ENCODE data around the gene SNPH. TPM values are rescaled to one million over a fixed set of nuclear protein-coding genes. Genes with fewer than 3 reads are reported as not detected.

The SNPH gene
- total and polyA plus RNA-seq, 2 of the 8 experiments (the other 6 are each of a cell fraction or from before 2014, with no cell fraction given), result 0.98 to 4.9 TPM

DNA sequence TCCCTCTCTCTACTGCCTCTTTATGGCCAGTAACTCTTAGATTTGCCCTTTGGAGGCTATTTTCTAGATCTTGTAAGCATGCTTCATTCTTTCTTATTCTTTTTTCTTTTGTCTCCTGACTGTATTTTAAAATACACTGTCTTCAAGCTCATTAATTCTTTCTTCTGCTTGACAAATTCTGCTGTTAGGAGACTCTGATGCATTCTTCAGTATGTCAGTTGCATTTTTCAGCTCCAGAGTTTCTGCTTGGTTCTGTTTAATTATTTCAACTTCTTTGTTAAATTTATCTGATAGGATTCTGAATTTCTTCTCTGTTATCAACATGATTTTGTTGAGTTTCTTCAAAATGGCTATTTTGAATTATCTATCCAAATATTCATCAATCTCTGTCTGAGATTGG, 87.9 kb downstream of the SNPH start:
- FAIRE-seq, result no peak
- no peak overlapping the region for H2BK20ac ChIP-seq (ENCODE audit: low read length)
- H3K27me3 ChIP-seq (replicated peaks in 1 of 4; ENCODE audit: control insufficient read depth in 3 of 4, extremely low read depth in 1 of 4, insufficient read depth in 3 of 4, low read length in 3 of 4), result no peaks in the 10 kb centered on the region
- H2BK120ac ChIP-seq (replicated peaks; ENCODE audit: low read depth, low read length), result no peak overlapping the region
- H3K9me3 ChIP-seq (ENCODE audit: insufficient read depth in 2 of 2, low read depth in 1 of 2, low read length in 1 of 2), result no peaks in the 10 kb centered on the region
- TF ChIP-seq, protein P1, sequence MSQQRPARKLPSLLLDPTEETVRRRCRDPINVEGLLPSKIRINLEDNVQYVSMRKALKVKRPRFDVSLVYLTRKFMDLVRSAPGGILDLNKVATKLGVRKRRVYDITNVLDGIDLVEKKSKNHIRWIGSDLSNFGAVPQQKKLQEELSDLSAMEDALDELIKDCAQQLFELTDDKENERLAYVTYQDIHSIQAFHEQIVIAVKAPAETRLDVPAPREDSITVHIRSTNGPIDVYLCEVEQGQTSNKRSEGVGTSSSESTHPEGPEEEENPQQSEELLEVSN (IDR thresholded peaks at IDR 0.05), result no peak
- no peak for TF ChIP-seq CBX8 (IDR thresholded peaks at IDR 0.05; ENCODE audit: borderline replicate concordance, low read depth, low read length)
- no peak for TF ChIP-seq BRCA1 (IDR thresholded peaks at IDR 0.05; ENCODE audit: low read depth, low read length)
- no peak for TF ChIP-seq CTBP2 (IDR thresholded peaks at IDR 0.05; ENCODE audit: borderline replicate concordance, insufficient read depth, insufficient read length, low read length)
- TF ChIP-seq TCF12 (IDR thresholded peaks at IDR 0.05; ENCODE audit: low read depth, low read length), result no peak
- no peak for TF ChIP-seq GABPA (IDR thresholded peaks at IDR 0.05; ENCODE audit: borderline replicate concordance, insufficient read depth, low read length)
- no peak for TF ChIP-seq TBP (IDR thresholded peaks at IDR 0.05; ENCODE audit: low read depth, low read length)
- no peak overlapping the region for H3K27ac ChIP-seq (ENCODE audit: low read depth, low read length)
- H2AK5ac ChIP-seq (ENCODE audit: low read depth, low read length), result no peak overlapping the region
- H3K56ac ChIP-seq (replicated peaks; ENCODE audit: insufficient read length, low read depth, low read length), result no peak overlapping the region
- H4K20me1 ChIP-seq (replicated peaks in 1 of 2; ENCODE audit: control insufficient read depth in 1 of 2, insufficient read depth in 2 of 2, low read length in 2 of 2), result peaks cover 0 to 2% of the 10 kb centered on the region in 2 experiments
- H3K23ac ChIP-seq (ENCODE audit: insufficient read length), result no peak overlapping the region
- H2BK15ac ChIP-seq (ENCODE audit: low read length), result no peak overlapping the region
- H3K4me1 ChIP-seq (replicated peaks in 1 of 4; ENCODE audit: control insufficient read depth in 3 of 4, insufficient read depth in 4 of 4, low read length in 3 of 4), result no peaks in the 10 kb centered on the region
- no peak overlapping the region for H4K5ac ChIP-seq (ENCODE audit: insufficient read length, low read depth, low read length)
- H4K91ac ChIP-seq (replicated peaks; ENCODE audit: insufficient read length, low read length), result no peak overlapping the region
- no peak for DNase-seq (ENCODE audit: low read depth in 1 of 2, low spot score in 2 of 2)
- ChIA-PET CTCF (ENCODE audit: partially characterized antibody) (interaction anchor here (0.6 to 0.9 kb wide), 2 partner anchors 9 to 179 kb away, joined by 3 to 4 read pairs; no protein-coding TSS in a partner anchor), POLR2A (ENCODE audit: partially characterized antibody) (interaction anchor here (1.4 to 1.7 kb wide), 3 partner anchors 10 to 29 kb away, joined by 3 to 6 read pairs (median 6); no protein-coding TSS in a partner anchor)
- H2BK5ac ChIP-seq (ENCODE audit: low read depth, low read length), result no peak overlapping the region
- H3K4me2 ChIP-seq (ENCODE audit: insufficient read depth in 1 of 2, low read depth in 2 of 2, low read length in 2 of 2), result no peak overlapping the region
- H3K18ac ChIP-seq (ENCODE audit: extremely low read depth, low read length), result no peak overlapping the region
- no peak overlapping the region for H3K4me3 ChIP-seq (ENCODE audit: extremely low read depth in 1 of 4, insufficient read depth in 2 of 4, low read depth in 3 of 4, low read length in 4 of 4)
- H3K79me2 ChIP-seq (ENCODE audit: control insufficient read depth in 1 of 2, insufficient read depth in 2 of 2, low read length in 2 of 2), result no peaks in the 10 kb centered on the region
- H3K9ac ChIP-seq (replicated peaks in 1 of 4; ENCODE audit: extremely low read depth in 1 of 4, low read depth in 3 of 4, low read length in 3 of 4), result no peak overlapping the region
- H3K23me2 ChIP-seq (ENCODE audit: low read depth, low read length), result no peaks in the 10 kb centered on the region
- peaks cover 0 to 10% (median 2%) of the 10 kb centered on the region in 4 experiments; a peak in 2 of 8 replicates for H3K36me3 ChIP-seq (ENCODE audit: control insufficient read depth in 2 of 4, insufficient read depth in 4 of 4, low read length in 3 of 4)
- no peaks in the 10 kb centered on the region for H3K79me1 ChIP-seq (ENCODE audit: low read depth, low read length)
- no peak overlapping the region for H3K4ac ChIP-seq (replicated peaks; ENCODE audit: insufficient read length, low read depth, low read length)
- H2BK12ac ChIP-seq (ENCODE audit: low read depth, low read length), result no peak overlapping the region
- H2AFZ ChIP-seq (ENCODE audit: low read length), result no peak overlapping the region
- no peak overlapping the region for H4K8ac ChIP-seq (ENCODE audit: extremely low read depth, insufficient read depth, low read length)
- no peak overlapping the region for H3K14ac ChIP-seq (ENCODE audit: insufficient read length)

All from H1 (cell line).